ENCODE data around the gene CACTIN.

GRCh38 chr19:3578390-3578789 lies 48.2 kb downstream of the CACTIN start:
- no peak for TF ChIP-seq POLR2A (IDR thresholded peaks at IDR 0.05)
- TF ChIP-seq CTCF (IDR thresholded peaks at IDR 0.05) = no peak

Data from uterus (tissue), 2 donors.